ENCODE data around the gene FOSL1. TPM values are rescaled to one million over a fixed set of nuclear protein-coding genes. Genes with fewer than 3 reads are reported as not detected.

Gene FOSL1
- total RNA-seq, 4 donors from 2014 or later: 2.9 to 3.9 TPM; not detected in 2

- Histone ChIP-seq H3K36me3 (no peaks in the 10 kb centered on the region), H3K27me3 (no peaks in the 10 kb centered on the region), H3K4me1 (peaks cover 4 to 10% of the 10 kb centered on the region in 2 donors), H3K9me3 (no peaks in the 10 kb centered on the region), H3K4me3 (peak overlapping the region; percentile 55 to 88), H3K27ac (peak overlapping the region; percentile 96 to 97)
- TF ChIP-seq CTCF (IDR thresholded peaks at IDR 0.05) (no peak), POLR2A (IDR thresholded peaks at IDR 0.05) (no peak)
- intact Hi-C loops (cut with DNase I; ENCODE audit: low total_unique reads): no loop called here
- DNase-seq: peak in 1 of 2 donors; percentile 52
These were observed 13.1 kb downstream of the FOSL1 start for GRCh38 chr11:65886826-65887722.

- H3K27me3 ChIP-seq: no peaks in the 10 kb centered on the region
- intact Hi-C loops (cut with DNase I; ENCODE audit: low total_unique reads): no loop called here
- H3K27ac ChIP-seq: no peak overlapping the region
- H3K36me3 ChIP-seq: no peaks in the 10 kb centered on the region
- no peaks in the 10 kb centered on the region for H3K9me3 ChIP-seq
- H3K4me3 ChIP-seq: no peak overlapping the region
- TF ChIP-seq POLR2A (IDR thresholded peaks at IDR 0.05): no peak
- no peak for TF ChIP-seq CTCF (IDR thresholded peaks at IDR 0.05)
- H3K4me1 ChIP-seq: peaks cover 4 to 9% of the 10 kb centered on the region in 2 donors
- DNase-seq: no peak
These were observed 14.2 kb downstream of the FOSL1 start for GRCh38 chr11:65885808-65886536.

- TF ChIP-seq CTCF (IDR thresholded peaks at IDR 0.05): no peak
- TF ChIP-seq POLR2A (IDR thresholded peaks at IDR 0.05): no peak
- H3K9me3 ChIP-seq: no peaks in the 10 kb centered on the region
- H3K27ac ChIP-seq: peak overlapping the region in 1 of 2 donors; percentile 38
These were observed 15.0 kb downstream of the FOSL1 start for GRCh38 chr11:65885231-65885630.

GRCh38 chr11:65884716-65885092 is 15.5 kb downstream of the FOSL1 start:
- DNase-seq: peak; percentile 68 to 73

More at GRCh38 chr11:65885231-65885630, 15.0 kb downstream of the FOSL1 start:
- intact Hi-C loops (cut with DNase I; ENCODE audit: low total_unique reads): no loop called here
- peaks cover 4 to 9% of the 10 kb centered on the region in 2 donors for H3K4me1 ChIP-seq
- H3K4me3 ChIP-seq: no peak overlapping the region
- DNase-seq: no peak
- H3K27me3 ChIP-seq: no peaks in the 10 kb centered on the region
- no peaks in the 10 kb centered on the region for H3K36me3 ChIP-seq

More at GRCh38 chr11:65884716-65885092, 15.5 kb downstream of the FOSL1 start:
- H3K4me3 ChIP-seq: no peak overlapping the region
- no peaks in the 10 kb centered on the region for H3K27me3 ChIP-seq
- TF ChIP-seq CTCF (IDR thresholded peaks at IDR 0.05) (peak; percentile 97 to 99 (median 98)), POLR2A (IDR thresholded peaks at IDR 0.05) (no peak)
- intact Hi-C loops (cut with DNase I; ENCODE audit: low total_unique reads): loop anchor here (5.0 kb wide), 1 partner anchor 103 kb away; no protein-coding TSS in a partner anchor
- no peaks in the 10 kb centered on the region for H3K9me3 ChIP-seq
- H3K4me1 ChIP-seq: peaks cover 4 to 9% of the 10 kb centered on the region in 2 donors
- H3K27ac ChIP-seq: peak overlapping the region; percentile 24 to 38
- H3K36me3 ChIP-seq: no peaks in the 10 kb centered on the region
